ENCODE results near the gene SCLY.

Gene SCLY

DNA sequence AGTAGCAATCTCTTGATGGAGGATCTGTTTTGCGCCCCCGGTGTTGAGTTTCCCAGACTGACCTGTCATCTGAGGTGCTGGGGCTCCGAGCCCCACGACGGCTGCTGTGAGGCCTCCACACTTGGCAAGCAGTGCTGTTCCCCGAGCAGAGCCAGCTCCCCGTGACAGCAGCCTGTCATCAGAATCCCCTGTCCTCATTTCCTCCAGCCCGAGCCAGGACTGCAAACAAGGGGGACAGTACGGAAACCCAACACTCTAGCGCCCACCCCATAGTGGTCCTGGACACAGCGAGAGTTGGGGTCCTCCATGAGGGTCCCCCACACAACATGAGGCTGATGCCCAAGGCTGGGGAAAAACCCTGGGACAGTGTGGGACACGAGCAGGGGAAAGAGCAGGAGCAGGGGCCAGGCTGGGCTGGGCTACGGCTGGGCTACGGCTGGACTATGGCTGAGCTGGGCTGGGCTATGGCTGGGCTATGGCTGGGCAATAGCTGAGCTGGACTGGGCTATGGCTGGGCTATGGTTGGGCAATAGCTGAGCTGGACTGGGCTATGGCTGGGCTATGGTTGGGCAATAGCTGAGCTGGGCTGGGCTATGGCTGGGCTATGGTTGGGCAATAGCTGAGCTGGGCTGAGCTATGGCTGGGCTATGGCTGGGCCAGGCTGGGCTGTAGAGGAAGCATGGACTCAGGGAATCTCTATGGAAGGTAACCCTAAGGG lies 76.2 kb downstream of the SCLY start:
- no peak for DNase-seq

DNA sequence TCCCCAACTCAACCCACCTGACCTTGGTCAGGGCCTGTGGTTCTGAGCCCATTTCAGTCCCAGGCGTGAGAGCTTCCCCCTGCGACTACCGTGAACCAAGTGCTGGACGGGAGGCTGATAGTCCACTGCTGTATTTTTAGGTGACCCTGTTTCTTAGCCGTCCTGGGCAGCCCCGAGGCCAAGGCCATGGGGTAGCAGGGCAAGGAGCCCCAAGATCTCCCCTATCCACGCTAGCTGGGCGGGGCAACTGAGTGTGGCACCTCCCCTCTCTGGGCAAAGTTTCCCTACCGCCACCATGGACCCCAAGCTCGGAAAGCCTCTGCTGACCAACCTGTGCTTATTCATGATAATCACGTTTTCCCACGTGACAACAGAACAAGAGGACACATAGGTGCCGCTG lies 77.1 kb downstream of the SCLY start:
- DNase-seq: no peak

DNA sequence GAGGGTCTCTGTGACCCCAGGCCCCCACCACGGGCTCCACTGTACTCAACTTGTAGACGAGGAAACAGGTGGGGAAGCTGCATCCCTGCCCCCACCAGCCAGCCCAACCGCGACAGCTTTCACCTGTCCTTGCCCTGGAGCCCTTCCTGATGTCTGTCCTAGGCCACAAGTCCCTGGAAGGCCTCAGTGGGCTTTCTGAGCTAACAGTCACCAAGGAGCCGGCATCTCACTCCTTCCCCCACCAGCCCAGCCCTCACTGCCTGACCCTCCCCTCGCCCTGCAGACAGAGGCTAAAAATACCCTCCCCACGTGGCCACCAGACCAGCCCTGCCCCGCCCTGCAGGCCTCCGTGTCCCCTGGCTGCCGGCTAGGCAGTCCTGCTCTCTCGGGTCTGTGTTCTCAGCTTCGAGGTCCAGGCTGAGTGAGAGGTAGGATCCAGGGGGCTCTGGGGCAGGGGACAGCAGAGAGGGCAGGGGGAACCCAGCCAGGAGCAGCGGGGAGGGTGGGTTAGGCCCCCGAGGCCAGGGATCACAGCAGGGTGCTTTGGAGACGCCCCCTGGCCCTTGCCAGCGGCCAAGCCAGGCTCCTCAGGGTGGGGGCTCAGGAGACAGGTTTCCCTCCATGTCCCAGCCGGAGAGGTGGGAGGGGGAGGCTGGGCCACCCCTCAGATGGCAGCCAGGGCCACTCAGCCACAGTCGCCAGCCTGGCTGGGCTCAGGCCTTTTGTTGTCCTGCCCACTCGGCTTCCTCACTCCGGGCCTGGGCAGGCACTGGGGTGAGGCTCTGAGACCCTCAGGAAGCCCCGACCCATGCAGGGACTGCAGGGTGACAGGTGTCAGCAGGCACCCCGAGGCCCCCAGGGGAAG lies 77.8 kb downstream of the SCLY start, which contains the start of gene KLHL30:
Gene KLHL30, plus strand, starts transcription at position 338 of the 865 bp plus-strand sequence. CDS start 2,087 bp downstream, outside the sequence.
- no peak for DNase-seq

DNA sequence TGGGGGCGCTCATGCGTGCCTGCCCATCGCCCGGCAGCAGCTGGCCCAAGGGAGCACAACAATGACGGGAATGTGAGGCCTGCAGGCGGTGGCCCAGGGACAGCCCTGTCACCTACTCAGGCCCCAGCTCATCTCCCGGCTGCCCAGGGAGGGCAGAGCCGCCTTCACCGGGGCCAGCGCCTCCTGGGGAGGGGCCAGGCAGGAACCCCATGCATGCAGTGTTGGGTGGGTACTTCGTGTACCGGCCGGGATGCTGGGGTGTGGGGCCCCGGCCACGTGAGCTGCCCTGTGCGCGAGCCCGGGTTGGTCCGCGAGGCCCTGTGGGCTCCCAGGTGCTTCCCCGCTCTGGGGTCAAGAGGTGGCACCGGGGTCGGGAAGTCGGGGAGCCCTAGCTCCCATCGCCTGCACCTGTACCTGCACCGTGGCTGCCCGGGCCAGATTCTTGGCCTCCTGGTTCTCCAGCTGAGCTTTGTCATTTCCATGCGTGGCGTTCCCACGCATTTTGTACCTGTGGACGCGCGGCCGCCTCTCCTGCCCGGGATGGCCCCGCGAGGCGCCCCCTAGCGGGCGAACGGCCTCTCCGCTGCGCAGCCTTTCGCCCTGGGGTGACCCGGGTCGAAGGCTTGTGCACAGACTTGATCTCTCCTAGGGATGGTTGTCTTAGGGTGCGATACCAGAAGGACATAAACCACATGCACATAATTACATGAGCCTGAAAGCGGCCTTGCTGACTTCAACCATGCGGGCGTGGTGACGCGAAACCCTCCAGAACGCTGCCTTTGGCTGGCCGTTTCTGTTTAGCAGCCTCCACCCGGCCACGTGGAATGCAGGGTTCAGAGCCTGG lies 78.6 kb downstream of the SCLY start:
- no peak for DNase-seq

DNA sequence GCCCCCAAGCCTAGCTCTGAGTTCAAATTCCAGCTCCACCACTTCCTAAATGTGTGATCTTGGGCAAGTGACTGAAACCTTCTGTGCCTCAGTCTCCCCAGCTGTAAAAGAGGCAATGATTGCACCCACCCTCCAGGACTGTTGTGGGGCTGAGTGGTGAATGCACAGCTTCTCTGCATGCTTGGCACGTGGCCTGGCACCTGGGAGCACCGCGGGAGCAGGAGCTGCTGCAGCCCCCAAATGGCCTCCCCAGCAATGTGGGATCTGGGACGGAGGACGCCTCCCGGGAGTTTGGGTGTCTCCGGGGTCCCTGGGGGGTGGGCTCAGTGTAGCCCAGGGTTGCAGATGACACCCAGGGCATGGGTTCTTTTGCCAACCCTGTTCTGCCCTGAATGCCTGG lies 79.2 kb downstream of the SCLY start:
- DNase-seq: no peak

DNA sequence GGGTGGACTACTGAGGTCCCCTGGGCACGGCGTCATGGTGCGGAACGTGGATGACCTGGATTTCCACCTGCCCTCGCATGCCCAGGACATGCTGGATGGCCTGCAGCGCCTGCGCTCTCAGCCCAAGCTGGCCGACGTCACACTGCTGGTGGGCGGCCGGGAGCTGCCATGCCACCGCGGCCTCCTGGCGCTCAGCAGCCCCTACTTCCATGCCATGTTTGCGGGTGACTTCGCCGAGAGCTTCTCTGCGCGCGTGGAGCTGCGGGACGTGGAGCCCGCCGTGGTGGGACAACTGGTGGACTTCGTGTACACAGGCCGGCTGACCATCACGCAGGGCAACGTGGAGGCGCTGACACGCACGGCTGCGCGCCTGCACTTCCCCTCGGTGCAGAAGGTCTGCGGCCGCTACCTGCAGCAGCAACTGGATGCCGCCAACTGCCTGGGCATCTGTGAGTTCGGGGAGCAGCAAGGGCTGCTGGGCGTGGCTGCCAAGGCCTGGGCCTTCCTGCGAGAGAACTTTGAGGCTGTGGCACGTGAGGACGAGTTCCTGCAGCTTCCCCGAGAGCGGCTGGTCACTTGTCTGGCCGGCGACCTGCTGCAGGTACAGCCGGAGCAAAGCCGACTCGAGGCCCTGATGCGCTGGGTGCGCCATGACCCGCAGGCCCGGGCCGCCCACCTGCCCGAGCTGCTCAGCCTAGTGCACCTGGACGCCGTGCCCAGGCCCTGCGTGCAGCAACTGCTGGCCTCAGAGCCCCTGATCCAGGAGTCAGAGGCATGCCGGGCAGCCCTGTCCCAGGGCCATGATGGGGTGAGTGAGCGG lies 80.1 kb downstream of the SCLY start:
- no peak for DNase-seq

DNA sequence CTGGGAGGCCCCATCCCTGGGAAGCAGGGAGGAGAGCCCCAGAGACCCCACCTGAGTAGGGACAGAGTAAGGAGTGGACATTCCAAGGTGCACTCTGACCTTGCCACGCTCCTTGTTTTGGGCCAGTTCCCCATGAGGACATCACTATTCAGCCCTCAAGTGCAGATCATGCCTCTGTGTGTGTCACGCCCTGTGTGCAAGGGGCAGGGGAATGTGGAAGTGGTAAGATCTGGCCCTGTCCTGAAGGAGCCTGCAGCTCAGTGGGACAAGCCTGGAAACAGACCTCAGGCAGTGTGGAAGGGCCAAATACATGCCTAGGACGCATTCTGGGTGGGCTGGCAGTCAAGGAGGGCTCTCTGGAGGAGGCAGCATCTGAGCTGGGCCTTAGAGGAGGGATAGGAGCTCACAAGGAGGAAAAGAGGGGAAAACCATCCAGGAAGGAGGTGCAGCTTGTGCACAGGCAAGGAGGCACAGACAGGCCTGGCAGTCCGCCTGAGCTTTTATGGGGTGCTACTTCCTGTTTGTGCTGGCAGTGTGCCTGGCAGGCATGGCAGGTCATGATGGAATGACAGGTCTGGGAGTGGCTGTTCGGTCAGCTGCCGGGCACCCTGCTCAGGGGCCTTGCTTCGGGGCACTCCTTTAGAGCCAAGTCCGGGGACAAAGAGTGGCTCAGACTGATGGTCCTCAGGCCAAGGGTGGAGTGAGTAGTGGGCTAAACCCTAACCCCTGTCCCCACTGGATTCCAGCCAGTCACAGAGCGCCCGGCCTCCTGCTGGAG lies 80.9 kb downstream of the SCLY start:
- DNase-seq: no peak

DNA sequence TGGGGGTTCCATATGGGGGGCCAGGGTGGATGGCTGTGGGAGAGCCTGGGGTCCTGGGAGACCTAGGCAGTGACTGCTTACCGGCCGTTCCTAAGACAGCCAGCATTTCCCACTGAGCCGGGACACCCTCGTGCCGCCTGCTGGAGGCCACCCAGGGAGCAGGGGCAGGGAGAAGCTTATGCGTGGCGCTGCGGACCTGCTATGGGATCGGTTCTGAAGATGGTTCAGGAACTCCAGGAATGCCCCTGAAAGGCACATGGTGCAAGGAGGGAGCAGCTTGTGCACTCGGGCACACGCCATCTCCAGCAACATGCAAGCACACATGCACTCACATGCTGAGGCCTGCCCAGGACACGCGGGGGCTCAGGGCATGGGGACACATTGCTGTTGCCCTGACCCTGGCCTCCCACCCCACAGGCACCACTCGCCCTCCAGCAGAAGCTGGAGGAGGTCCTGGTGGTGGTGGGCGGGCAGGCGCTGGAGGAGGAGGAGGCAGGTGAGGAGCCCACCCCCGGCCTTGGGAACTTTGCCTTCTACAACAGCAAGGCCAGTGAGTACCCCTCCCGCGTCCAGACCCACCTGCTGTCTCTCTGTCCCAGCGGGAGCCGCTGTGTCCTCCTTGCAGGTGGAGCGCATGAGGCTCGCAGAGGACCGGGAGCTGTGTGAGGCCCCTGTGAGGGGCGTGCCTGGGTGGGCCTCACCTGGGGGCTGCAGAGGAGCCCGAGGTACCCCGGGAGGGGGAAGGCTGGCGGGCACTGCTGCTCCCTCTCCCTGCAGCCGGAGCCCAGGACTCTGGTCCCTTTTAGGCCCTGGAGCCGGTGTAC lies 81.8 kb downstream of the SCLY start:
- no peak for DNase-seq

DNA sequence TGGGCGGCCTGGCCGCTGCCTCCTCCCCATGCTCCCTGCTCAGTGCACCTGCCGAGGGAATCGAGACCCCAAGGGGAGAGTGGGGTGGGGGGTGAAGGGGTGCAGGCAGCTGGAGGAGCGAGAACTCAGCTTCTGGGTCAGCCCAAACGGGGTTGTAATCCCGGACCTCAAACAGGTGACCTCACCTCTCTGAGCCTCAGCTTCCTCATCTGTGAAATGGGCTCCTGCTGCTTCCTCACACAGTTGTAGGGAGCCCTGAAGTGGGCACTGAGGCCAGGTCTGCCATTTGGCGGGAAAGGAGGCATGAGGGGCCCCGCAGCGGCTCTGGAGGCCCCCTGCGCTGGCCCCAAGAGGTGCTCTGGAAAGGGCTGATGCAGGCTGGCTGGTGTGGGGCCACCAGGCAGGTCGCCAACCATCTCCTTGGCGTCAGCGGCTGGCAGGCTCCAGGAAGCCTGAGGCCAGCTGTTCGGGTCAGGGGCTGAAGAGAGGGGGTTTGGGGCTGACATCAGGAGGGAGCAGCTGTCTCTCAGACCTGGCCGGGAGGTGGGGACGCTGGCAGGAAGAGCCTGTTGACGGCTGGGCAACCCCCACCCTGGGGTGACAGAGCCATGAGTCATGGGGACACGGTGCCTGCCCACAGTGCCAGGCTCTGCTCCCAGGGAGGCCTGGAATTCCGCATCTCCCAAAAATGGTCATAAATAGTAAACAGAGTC lies 82.6 kb downstream of the SCLY start:
- DNase-seq: peak in 3 of 56 donors; percentile 7 to 17 (median 10)

DNA sequence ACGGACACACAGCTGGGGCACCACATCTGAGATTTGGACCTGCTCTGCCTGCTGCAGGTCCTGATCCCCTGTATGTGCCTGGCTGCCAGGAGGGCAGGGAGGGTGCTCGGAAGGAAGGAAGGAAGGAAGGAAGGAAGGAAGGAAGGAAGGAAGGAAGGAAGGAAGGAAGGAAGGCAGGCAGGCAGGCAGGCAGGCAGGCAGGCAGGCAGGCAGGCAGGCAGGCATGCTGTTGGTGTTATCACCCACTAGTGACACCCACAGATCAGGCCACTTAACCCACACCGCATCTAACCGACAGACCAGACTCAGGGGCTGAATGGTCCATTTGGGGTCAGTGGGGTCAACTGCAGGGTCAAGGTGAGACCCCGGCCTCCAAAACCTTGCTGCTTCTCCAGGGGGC lies 83.5 kb downstream of the SCLY start:
- DNase-seq: no peak

DNA sequence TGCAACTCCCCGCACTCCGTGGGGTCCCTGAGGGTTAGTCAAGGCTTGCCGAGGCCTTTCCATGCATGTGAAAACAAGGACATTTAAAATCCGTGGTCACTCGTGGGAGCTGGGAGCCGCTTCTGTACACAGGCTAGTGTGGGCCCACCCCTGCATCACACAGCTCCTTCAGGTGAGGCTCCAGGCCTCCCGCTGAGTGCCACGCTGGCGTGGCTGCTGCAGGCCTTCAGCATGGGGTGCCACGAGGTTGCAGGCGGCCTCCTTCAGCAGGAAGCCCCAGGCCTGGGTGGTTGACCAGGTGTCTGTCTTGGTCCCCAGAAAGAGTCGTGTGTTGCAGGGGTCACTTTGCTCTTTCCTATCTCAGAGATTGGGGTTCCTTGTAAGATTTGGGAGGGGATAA lies 84.2 kb downstream of the SCLY start:
- DNase-seq: no peak

DNA sequence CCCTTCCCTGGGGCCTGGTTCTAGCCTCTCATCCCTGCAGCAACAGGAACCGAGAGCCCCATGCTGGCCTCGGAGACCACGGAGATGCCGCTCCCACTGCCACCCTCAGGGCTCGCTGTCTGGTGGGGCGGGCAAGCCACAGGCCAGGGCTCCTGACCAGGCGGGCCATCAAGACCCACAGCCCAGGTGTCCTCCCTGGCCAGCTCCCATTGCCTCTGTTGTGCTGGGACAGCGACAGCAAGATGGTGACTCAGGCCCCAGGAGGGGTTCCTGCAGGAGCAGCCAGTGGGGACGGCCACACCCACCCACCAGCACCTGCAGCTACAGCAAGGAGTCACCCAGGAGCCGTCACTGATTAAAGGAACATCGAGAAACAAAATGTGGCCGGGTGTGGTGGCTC lies 85.0 kb downstream of the SCLY start:
- DNase-seq: no peak

DNA sequence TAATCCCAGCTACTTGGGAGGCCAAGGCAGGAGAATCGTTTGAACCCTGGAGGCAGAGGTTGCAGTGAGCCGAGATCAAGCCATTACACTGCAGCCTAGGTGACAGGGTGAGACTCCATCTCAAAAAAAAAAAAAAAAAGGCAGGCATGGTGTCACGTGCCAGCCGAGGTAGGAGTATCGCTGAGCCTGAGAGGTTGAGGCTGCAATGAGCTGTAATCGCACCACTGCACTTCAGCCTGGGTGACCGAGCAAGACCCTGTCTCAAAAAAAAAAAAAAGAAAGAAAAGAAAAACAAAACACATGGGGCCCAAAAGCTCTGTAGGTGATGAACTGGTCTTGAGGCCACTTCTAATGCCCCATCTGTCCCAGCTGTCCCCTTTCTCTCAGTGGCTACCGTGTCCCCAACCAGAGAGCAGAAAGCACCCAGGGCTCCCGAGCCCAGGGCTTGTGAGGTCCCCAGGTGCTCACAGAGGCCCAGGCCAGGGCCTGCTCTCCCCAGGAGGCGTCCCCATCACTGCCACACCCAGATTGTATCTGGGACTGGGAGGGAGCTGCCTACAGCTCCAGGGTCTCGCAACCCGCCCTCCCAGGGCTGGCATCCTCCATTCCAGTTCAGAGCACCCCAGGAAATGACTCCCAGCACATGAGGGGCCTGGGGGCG lies 86.2 kb downstream of the SCLY start:
- no peak for DNase-seq

DNA sequence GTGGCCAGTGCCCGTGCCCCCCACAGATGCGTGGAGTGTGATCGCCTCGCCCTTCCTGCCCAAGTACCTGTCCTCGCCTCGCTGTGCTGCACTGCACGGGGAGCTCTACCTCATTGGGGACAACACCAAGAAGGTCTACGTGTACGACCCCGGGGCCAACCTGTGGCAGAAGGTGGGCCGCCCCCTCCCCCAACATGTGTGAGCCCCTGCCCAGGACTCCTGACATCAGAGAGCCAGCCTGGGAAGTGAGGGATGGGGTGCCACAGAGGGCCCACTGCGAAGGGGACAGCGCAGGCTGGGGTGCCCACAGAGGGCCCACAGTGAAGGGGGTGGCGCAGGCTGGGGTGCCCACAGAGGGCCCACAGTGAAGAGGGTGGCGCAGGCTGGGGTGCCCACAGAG lies 88.2 kb downstream of the SCLY start:
- no peak for DNase-seq
